GM12872 (cell line): ENCODE measurements around the gene RPL21.

ENCODE experiments used
- TF ChIP-seq, protein P1 (sequence below): IDR thresholded peaks from 3 replicates; pipeline ENCODE4 v1.5.1; 2011; ENCODE audit warnings: low read depth, mild to moderate bottlenecking, low read length, moderate library complexity; ENCODE audit not compliant: insufficient read depth

Gene RPL21

GRCh38 chr13:27250833-27251165 is 559 bp upstream of the RPL21 start:
- TF ChIP-seq, protein P1, sequence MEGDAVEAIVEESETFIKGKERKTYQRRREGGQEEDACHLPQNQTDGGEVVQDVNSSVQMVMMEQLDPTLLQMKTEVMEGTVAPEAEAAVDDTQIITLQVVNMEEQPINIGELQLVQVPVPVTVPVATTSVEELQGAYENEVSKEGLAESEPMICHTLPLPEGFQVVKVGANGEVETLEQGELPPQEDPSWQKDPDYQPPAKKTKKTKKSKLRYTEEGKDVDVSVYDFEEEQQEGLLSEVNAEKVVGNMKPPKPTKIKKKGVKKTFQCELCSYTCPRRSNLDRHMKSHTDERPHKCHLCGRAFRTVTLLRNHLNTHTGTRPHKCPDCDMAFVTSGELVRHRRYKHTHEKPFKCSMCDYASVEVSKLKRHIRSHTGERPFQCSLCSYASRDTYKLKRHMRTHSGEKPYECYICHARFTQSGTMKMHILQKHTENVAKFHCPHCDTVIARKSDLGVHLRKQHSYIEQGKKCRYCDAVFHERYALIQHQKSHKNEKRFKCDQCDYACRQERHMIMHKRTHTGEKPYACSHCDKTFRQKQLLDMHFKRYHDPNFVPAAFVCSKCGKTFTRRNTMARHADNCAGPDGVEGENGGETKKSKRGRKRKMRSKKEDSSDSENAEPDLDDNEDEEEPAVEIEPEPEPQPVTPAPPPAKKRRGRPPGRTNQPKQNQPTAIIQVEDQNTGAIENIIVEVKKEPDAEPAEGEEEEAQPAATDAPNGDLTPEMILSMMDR: no peak

- TF ChIP-seq, protein P1: no peak
Observed at GRCh38 chr13:27252467-27252866, 1.1 kb downstream of the RPL21 start.

DNA sequence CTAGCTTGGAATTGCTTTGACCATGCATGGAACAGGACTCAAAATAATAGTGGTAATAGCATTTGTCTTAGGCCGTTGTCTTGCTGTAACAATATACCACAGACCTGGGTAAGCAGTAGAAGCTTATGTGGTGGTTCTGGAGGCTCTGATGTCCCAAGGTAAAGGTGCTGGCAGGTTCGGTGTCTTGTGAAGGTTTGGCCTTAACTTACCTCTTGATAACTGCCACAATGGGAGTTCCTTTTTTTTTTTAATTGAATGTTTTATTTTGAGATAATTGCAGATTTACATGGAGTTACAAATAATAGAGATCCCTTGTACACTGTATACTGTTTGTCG is 5.8 kb downstream of the RPL21 start:
- TF ChIP-seq, protein P1: no peak

DNA sequence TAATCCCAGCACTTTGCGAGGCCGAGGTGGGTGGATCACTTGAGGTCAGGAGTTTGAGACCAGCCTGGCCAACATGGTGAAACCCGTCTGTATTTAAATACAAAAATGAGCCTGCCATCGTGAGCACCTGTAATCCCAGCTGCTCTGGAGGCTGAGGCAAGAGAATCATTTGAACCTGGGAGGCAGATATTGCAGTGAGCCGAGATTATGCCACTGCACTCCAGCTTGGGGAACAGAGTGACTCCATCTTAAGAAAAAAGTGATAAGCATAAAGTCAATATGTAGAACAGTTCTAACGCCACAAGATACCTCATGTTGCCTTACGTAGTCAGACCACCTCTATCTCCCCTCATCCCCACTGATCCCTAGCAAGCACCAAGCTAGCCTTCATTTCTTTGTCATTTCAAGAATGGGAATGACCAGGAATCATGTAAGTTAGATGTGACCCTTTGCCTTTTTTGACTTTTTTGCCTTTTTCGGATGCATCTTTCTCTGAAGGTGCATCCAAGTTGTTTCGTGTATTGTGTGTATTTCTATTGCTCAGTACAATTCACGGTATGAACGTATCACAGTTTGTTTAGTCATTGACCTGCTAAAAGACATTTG is 6.4 kb downstream of the RPL21 start:
- TF ChIP-seq, protein P1: no peak

GRCh38 chr13:27258637-27259386 is 7.5 kb downstream of the RPL21 start:
- TF ChIP-seq, protein P1: no peak

GRCh38 chr13:27259831-27260230 is 8.5 kb downstream of the RPL21 start:
- TF ChIP-seq, protein P1: no peak

GRCh38 chr13:27261396-27261795 is 10.0 kb downstream of the RPL21 start:
- TF ChIP-seq, protein P1: no peak
